Hepatocyte (in vitro differentiated cells): Measurements from ENCODE around the gene NINJ2. TPM values are rescaled to one million over a fixed set of nuclear protein-coding genes. Genes with fewer than 3 reads are reported as not detected.

Experiments
- DNase-seq: peaks from one replicate; pipeline ENCODE4 v3.0.0-alpha.2; 2016; ENCODE audit warnings: low spot score
- H2AFZ ChIP-seq: fragments of 200-600 bp; sonication (generic); 2 replicates; pipeline ENCODE4 v1.6.0; 2016; ENCODE audit warnings: antibody characterized with exemption, mild to moderate bottlenecking
- H3K27ac ChIP-seq: fragments of 200-600 bp; sonication (generic); 2 replicates; pipeline ENCODE4 v1.5.1; 2016; ENCODE audit warnings: mild to moderate bottlenecking
- H3K27me3 ChIP-seq: fragments of 200-600 bp; sonication (generic); 2 replicates; pipeline ENCODE4 v1.6.1; 2016
- H3K36me3 ChIP-seq: fragments of 200-600 bp; sonication (generic); replicated peaks from 2 replicates; pipeline ENCODE4 v1.5.1; 2016; ENCODE audit warnings: low read depth; ENCODE audit not compliant: insufficient read depth
- H3K4me1 ChIP-seq: fragments of 200-600 bp; sonication (generic); 2 replicates; pipeline ENCODE4 v1.5.1; 2016; ENCODE audit warnings: mild to moderate bottlenecking, moderate library complexity; ENCODE audit not compliant: insufficient read depth
- H3K4me2 ChIP-seq: fragments of 200-600 bp; sonication (generic); 2 replicates; pipeline ENCODE4 v1.6.0; 2016
- H3K4me3 ChIP-seq: fragments of 200-600 bp; sonication (generic); 2 replicates; pipeline ENCODE4 v1.5.1; 2016; ENCODE audit warnings: mild to moderate bottlenecking
- H3K79me2 ChIP-seq: fragments of 200-600 bp; sonication (generic); 2 replicates; pipeline ENCODE4 v1.6.0; 2017; ENCODE audit warnings: mild to moderate bottlenecking
- H3K9me2 ChIP-seq: fragments of 200-600 bp; sonication (generic); replicated peaks from 2 replicates; pipeline ENCODE4 v1.6.0; 2017; ENCODE audit warnings: mild to moderate bottlenecking; ENCODE audit not compliant: insufficient read depth
- H3K9me3 ChIP-seq: fragments of 200-600 bp; sonication (generic); 2 replicates; pipeline ENCODE4 v1.5.1; 2016; ENCODE audit warnings: low read depth, mild to moderate bottlenecking
- H4K20me1 ChIP-seq: fragments of 200-600 bp; sonication (generic); 2 replicates; pipeline ENCODE4 v1.6.0; 2016; ENCODE audit warnings: mild to moderate bottlenecking; ENCODE audit not compliant: insufficient read depth, poor library complexity, severe bottlenecking
- EZH2 ChIP-seq: fragments of 200-600 bp; sonication (generic); IDR thresholded peaks from 2 replicates; pipeline ENCODE4 v1.6.1; 2016; ENCODE audit warnings: antibody characterized with exemption, mild to moderate bottlenecking, borderline replicate concordance
- EZH2phosphoT487 ChIP-seq: fragments of 200-600 bp; sonication (generic); IDR thresholded peaks from one replicate; pipeline ENCODE4 v1.6.1; 2018; ENCODE audit warnings: antibody characterized with exemption, mild to moderate bottlenecking, low read depth, moderate library complexity; ENCODE audit not compliant: unreplicated experiment, severe bottlenecking
- WGBS: methylation state at CpG from one replicate; pipeline ENCODE4 v1.1.6; 2016; ENCODE audit warnings: low lambda C conversion rate; ENCODE audit errors: missing lambda C conversion rate; 5-methylcytosine and 5-hydroxymethylcytosine counted together
- polyA plus RNA-seq: library from polyadenylated mRNA; unstranded; fragments of >200 nt; fragmentation: Nextera tagmentation; extraction: Ambion mirVana; gene quantifications from 2 replicates; pipeline ENCODE4 v1.2.1, GENCODE V29; 2016
- total RNA-seq: library from RNA; depleted of rRNA; stranded (reverse); fragments of >200 nt; gene quantifications from 2 replicates; pipeline ENCODE4 v1.2.3, GENCODE V29; 2014
- TF ChIP-seq, protein P1 (sequence below): fragments of 200-600 bp; sonication (generic); IDR thresholded peaks from 2 replicates; pipeline ENCODE4 v1.5.1; 2016; ENCODE audit warnings: antibody characterized with exemption, mild to moderate bottlenecking; ENCODE audit not compliant: poor library complexity

Gene NINJ2
- total and polyA plus RNA-seq, 2 experiments from 2014 or later: 0.70 to 2.1 TPM

DNA sequence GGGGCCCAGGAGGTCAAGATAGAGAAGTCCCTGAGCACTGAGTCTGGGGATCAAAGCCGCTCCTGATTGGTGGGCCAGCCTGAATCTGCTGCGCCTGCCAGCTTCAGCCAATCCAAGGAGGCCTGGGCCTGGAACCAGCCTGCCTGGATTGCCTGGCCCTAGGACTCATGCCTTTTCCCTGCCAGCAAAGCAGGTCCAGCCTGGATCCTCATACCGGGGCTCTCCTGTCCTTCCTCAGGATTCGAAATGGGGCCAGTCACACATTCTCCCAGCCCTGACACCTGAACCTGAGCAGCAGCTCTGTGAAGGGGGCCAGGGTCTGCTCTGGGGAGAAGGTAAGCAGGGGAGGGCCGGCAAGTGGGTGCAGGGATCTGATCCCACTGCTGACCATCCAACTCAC is 81.9 kb downstream of the NINJ2 start:
- no peaks in the 10 kb centered on the region for H4K20me1 ChIP-seq
- H3K36me3 ChIP-seq: no peaks in the 10 kb centered on the region
- no peak overlapping the region for H3K4me2 ChIP-seq
- H3K4me1 ChIP-seq: peaks cover 16% of the 10 kb centered on the region
- WGBS: 95% methylated on average over 5 of the region's 5 CpGs
- TF ChIP-seq EZH2 (no peak), EZH2phosphoT487 (no peak)
- TF ChIP-seq, protein P1, sequence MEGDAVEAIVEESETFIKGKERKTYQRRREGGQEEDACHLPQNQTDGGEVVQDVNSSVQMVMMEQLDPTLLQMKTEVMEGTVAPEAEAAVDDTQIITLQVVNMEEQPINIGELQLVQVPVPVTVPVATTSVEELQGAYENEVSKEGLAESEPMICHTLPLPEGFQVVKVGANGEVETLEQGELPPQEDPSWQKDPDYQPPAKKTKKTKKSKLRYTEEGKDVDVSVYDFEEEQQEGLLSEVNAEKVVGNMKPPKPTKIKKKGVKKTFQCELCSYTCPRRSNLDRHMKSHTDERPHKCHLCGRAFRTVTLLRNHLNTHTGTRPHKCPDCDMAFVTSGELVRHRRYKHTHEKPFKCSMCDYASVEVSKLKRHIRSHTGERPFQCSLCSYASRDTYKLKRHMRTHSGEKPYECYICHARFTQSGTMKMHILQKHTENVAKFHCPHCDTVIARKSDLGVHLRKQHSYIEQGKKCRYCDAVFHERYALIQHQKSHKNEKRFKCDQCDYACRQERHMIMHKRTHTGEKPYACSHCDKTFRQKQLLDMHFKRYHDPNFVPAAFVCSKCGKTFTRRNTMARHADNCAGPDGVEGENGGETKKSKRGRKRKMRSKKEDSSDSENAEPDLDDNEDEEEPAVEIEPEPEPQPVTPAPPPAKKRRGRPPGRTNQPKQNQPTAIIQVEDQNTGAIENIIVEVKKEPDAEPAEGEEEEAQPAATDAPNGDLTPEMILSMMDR: no peak
- H2AFZ ChIP-seq: no peak overlapping the region
- no peaks in the 10 kb centered on the region for H3K9me3 ChIP-seq
- no peaks in the 10 kb centered on the region for H3K79me2 ChIP-seq
- no peaks in the 10 kb centered on the region for H3K9me2 ChIP-seq
- no peak overlapping the region for H3K4me3 ChIP-seq
- no peaks in the 10 kb centered on the region for H3K27me3 ChIP-seq
- DNase-seq: no peak
- H3K27ac ChIP-seq: no peak overlapping the region

DNA sequence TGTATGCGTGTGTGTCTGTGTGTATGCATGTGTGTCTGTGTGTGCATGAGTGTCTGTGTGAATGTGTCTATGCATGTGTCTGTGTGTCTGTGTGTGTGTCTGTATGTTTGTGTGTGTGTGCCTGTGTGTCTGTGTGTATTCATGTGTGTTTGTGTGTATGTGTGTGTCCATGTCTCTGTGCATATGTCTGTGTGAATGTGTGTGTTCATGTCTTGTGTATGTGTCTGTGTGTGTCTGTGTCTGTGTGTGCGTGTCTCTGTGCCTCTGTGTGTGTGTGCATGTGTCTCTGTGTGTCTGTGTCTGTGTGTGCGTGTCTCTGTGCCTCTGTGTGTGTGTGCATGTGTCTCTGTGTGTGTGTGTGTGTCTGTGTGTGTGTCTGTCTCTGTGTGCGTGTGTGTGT is 82.4 kb downstream of the NINJ2 start:
- H3K27ac ChIP-seq: no peak overlapping the region
- TF ChIP-seq EZH2phosphoT487 (no peak), EZH2 (no peak)
- TF ChIP-seq, protein P1: no peak
- H3K9me2 ChIP-seq: no peaks in the 10 kb centered on the region
- peaks cover 21% of the 10 kb centered on the region for H3K4me1 ChIP-seq
- WGBS: 96% methylated on average over 4 of the region's 4 CpGs
- no peaks in the 10 kb centered on the region for H4K20me1 ChIP-seq
- H3K36me3 ChIP-seq: no peaks in the 10 kb centered on the region
- no peaks in the 10 kb centered on the region for H3K79me2 ChIP-seq
- H3K9me3 ChIP-seq: no peaks in the 10 kb centered on the region
- H3K4me2 ChIP-seq: no peak overlapping the region
- H3K27me3 ChIP-seq: no peaks in the 10 kb centered on the region
- no peak overlapping the region for H3K4me3 ChIP-seq
- H2AFZ ChIP-seq: no peak overlapping the region
- DNase-seq: no peak

DNA sequence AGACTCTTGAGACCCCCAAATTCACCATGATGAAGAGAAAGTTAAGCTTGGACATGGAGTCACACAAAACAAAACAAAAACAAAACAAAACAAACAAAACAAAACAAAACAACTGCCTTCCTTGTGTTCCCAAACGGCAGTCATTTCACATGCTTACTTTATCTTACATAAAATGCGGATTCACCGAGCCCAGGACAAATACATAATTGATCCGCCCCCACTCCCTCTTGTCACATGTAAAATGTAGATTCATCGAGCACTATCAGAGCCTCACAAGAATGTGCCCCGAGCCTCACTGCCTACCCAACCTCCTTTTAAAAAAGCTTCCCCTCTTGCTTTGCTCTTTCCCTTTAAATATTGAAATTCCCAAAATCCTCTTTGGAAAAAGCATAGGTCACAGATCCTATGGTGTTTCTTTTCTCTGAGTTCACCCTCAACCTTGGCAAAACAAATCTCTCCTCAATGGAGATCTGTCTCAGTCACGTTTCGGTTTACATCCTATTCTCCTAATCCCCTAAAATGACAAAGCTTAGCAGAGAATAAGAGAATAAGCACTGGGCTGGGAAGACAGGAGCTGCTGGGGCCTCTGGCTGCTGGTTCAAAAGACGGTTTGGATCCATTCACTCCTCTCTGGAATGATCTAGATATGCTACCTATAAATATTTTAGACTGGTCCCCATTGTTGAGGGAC is 83.7 kb downstream of the NINJ2 start:
- 53% methylated on average over 9 of the region's 9 CpGs for WGBS
- no peak for DNase-seq

More for the DNA sequence above, 83.7 kb downstream of the NINJ2 start:
- Histone ChIP-seq H3K36me3 (no peaks in the 10 kb centered on the region), H3K9me2 (no peaks in the 10 kb centered on the region), H3K4me2 (no peak overlapping the region), H3K79me2 (no peaks in the 10 kb centered on the region), H3K9me3 (no peaks in the 10 kb centered on the region), H3K4me1 (peaks cover 29% of the 10 kb centered on the region), H3K27ac (no peak overlapping the region), H4K20me1 (no peaks in the 10 kb centered on the region), H3K4me3 (no peak overlapping the region), H3K27me3 (no peaks in the 10 kb centered on the region), H2AFZ (no peak overlapping the region)
- no peak for TF ChIP-seq EZH2phosphoT487
- TF ChIP-seq EZH2: no peak
- TF ChIP-seq, protein P1: no peak
